Islet of Langerhans (tissue), 1 donor: ENCODE data around the gene TRAF6.
"Not testable (repeated sequence)": the region's sequence is repeated elsewhere in the genome, so short reads cannot be mapped to it uniquely, and the experiment has no call there.

ENCODE experiments used
- FAIRE-seq: peaks from one replicate; lab custom pipeline; 2011; peaks lifted over from hg19 to GRCh38; lab: Jason Lieb, UNC

TRAF6 gene

GRCh38 chr11:36492724-36493304 is 17.3 kb downstream of the TRAF6 start:
- FAIRE-seq, result peak; percentile 89

DNA sequence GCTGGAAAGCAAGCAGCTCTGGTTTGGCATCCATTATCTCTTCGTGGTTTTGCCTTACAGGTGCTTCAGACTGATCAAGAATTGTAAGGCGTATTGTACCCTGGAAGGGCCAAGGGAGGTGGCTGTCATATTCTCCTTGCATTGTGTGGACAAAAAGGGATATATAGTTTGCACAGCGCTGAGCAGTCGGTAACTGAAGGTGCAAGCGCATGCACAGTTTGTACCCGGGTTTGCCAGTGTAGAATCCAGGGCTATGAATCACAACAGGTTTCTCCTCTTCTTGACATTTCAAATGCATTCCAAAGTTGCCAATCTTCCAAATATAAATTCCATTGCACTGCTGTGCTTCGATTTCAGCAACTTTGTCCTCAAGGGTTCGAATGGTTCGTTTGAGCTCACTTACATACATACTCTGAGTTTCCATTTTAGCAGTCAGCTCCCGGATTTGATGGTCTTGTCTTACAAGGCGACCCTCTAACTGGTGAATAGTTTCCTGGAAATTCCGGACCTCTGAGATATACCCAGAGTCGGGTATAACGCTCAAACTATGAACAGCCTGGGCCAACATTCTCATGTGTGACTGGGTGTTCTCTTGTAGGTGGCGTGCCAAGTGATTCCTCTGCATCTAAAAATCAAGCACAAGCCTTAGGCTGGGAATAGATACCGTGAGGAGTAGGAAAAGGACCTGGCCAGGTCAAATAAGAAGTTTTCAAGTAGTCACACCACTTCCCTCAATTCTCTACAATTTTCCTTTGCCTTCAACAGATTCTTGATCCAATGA is 19.9 kb downstream of the TRAF6 start:
- FAIRE-seq, result no peak

DNA sequence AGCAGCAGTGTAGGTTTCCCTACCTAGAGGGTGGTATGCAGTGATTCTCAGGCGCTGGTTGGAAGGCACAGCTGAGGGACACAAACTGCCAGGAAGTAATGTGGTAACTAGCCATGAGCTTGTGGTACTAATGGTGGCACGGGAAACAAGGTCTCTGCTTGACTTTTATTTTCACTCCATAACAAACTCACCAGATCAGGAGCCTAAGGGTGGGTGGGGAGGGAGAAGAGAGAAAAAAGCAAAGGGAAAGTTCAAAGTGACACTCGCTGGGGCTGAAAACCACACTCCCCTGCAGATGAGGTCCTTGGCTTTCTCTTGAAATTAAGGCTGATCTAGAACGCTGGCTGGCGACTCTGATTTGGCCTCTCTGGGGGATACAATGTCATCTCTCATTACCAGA is 22.0 kb downstream of the TRAF6 start:
- FAIRE-seq, result no peak

GRCh38 chr11:36487619-36488018 is 22.5 kb downstream of the TRAF6 start:
- FAIRE-seq, result no peak

GRCh38 chr11:36485298-36486002 is 24.6 kb downstream of the TRAF6 start:
- FAIRE-seq, result no peak

DNA sequence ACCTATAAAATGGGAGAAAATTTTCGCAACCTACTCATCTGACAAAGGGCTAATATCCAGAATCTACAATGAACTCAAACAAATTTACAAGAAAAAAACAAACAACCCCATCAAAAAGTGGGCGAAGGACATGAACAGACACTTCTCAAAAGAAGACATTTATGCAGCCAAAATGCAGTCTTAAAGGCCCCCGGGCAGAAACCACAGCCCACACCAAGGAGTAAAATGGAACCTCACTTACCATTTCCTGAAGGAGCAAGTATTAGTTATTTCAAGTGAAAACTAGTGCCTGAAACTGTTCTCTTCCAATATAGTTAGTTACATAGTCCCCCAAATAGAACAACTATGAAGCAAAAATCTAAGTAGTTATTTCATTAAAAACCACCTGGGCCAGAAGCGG is 27.0 kb downstream of the TRAF6 start:
- not testable (repeated sequence) for FAIRE-seq

DNA sequence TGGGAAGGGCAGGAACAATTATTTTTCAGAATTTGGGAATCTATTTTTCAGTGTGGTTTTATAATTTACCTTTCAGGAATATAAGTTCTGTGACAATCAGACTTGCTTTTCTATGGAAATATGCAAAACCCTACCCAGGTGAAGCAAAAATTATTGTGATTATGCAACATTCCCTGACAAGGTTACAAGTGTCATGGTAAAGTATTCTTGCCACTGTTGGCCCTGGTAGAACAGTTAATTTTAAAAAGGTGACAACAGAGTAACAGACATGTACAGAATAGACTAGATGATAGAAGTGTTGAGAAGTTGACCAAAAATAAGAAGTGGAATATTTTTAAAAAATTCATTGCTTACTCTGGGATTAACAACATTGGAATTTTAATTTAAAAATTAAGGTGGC is 29.2 kb downstream of the TRAF6 start:
- FAIRE-seq, result no peak

DNA sequence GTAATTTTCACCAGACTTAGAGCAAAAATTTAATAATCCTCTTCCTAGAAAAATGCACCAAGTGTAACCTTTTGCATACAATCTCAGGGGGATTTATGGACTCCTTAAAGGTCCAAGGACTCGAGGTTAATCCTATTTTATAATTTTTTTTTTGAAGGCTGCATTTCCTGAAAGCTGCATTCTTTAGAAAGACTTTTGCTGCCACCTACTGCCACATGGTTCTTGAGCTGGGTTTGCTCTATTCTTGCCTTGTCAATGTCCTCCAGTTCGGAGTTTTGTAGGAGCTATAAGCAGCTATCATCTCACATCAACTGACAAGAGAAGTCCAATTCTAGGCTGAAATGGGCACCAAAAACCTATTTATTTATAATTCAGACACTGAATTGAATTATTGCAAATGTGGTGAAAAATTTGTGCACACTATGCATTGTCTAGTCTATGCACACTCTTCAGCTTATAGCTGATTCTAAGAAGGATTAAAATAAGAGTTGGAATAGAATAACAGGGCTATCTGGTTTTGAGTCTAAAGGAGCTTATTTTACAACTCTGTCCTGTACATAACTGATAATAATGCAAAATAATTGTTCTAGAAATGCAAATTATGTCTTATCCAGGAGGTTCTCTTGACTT is 31.3 kb downstream of the TRAF6 start:
- FAIRE-seq, result peak; percentile 97

GRCh38 chr11:36475192-36475591 is 34.9 kb downstream of the TRAF6 start:
- FAIRE-seq, result no peak

- no peak for FAIRE-seq
Measured at GRCh38 chr11:36471577-36471976, 38.5 kb downstream of the TRAF6 start.

DNA sequence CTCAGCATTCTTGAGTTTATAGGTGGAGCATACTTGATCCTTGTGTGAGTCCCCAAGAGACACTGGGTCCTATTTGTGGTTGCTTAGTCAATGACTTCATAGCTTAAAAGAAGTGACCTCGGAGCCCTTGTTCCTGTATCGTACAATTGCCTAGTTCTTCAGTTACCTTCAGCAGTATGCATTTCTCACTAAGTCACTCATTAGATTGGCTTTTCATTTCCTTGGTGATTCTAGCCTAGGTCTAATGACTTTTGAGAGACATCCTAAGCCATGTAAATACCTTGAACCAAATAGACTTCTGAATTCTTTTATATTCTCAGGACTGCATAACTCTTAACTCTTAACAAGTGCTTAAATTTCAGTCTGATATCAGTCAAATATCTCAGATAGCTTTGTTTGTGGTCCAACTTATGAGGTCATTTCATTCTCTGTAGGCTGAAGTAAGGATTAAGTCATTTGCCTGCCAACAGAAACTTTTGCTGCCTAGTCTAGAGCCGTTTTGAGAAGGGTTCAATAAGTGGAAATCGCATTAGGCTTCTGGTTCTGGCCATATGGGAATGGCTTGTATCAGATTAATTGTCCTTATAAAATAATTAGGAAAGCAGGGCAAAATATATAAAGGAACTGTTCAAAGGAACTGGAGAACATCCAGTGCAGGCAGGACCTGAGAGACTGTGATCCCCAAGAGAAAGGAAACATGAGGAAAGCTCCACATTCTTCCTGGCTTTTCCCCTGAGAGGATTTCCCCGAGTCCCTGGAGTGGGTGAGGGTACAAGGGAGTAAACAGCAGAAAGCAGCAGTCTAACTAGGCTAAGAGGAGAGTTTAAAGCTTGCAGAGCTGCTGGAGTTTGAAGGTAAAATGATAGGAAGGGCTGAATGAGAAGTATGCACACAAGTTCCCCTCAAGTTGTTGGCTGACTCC is 39.9 kb downstream of the TRAF6 start:
- no peak for FAIRE-seq

DNA sequence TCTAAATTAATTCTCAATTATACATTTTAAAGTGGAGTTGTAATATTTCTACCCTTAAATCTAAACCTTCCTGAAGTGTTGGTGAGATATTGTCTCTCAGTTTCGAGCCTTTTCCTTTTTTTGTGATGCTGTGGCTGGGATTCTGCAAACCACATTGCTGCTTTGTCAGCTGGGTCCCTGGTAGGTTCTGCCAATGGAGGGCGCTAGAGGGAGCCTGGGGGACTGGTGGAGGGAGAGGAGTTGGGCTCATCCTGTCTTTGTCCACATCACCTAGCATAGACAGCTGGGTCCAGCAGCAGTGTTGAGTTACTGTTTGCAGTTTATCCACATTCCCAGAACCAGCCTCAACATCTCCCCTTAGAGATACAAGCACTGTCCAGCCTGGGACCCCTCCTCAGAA is 41.0 kb downstream of the TRAF6 start:
- no peak for FAIRE-seq

DNA sequence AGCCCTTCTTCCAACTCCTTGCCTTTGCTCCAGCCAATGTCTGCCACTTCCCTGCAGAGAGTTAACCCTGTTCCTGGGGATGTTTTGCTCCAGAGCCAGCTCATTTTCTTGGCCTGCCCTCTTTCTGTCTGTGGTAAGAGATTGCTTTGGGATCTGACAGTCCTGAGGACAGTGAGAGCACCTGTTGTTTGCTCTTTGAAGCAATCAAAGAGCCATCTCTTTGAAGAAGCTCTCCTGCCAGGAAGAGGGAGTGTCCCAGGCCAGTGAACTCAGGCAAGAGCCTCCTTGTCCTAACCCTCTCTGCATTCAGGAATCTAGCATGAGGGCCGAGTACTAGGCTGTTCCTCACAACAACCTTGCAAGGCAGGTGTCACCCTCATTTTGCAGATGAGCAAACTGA is 42.2 kb downstream of the TRAF6 start:
- no peak for FAIRE-seq

DNA sequence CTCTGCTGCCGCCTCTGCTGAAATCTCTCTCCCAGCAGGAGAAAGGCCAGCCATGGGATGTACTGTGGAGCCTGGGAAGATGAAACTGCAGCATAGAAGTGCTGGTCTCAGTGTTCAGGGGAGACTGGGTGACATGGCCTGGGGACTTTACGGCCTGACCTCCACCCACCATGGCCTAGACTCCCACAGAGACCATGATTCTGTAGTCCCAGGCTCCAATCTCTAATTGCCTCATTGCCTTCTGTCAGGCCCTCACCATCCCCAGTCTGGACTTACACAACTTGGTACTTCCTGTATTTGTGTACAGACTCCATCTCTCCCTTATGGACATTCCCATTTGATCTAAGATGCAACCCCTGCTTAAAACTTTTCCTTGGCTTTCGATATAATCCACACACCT is 43.1 kb downstream of the TRAF6 start:
- no peak for FAIRE-seq

DNA sequence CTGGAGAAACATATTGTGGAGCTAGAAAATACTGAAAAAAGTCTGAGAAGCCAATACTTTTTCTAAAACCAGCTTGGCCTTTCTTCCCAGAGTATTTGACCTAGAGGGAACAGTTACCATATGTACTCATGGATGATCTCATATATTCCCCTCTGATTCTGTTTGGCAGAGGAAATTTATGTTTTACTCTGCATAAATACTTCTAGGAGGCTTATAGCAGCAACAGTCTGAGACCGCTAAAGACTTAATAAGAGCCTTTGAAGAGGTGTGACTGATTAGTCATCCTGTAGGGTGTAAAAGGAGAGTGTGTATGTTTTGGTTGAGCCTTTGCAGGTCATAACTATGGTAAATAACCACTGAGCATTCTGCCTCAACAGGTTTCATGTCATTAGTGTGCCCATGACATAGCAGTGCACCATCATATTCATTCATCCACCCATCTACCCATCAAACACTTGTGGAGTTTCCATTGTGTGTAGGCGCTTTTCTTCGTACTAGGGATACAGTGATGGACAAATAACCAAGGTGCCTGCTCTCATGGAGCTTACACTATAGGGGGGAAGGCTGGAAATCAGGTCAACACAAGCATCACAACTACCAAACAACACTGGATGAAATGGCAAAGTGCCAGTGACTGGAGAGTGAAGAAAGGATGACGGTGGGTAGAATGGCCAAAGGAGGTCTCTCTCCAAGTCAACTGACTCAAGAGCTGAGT is 44.5 kb downstream of the TRAF6 start:
- FAIRE-seq, result no peak

DNA sequence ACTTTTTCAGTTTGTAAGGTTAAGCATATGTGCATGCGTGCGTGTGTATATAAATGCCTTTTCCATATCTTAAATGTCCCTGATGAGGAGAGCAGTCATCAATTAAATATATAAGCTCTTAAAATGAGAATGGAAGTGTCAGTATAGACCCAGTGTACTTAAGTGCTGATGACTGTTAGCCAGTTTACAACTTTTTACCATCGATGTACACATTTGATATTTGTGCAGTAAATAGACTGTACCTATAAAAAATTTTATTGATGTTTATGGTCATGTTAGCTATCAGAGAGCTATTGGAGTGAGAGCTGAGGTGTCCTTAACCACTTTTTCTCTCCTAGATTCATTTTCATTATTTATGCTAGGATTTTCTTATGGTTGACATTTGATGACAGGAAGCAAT is 45.4 kb downstream of the TRAF6 start:
- FAIRE-seq, result no peak

DNA sequence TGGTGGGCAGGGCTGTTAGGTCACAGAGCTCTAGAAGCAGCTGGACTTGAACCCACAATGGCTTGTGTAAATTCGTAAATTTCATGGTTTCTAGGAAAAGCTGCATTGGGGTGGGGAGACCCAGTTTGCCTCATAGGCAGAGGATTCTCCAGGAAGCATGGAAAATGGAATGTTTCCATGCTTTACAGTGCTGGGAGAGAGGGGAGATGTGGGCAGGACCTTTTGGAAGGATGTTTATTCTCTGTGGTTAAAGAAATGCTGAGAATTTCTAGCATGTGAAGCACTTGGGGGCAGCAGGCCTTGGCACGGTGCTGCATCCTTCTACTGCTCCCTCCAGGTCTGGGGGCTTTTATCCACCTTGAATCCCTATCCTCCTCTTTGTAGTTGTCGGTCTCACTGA is 46.3 kb downstream of the TRAF6 start:
- FAIRE-seq, result no peak

GRCh38 chr11:36462321-36462720 is 47.8 kb downstream of the TRAF6 start:
- no peak for FAIRE-seq

- no peak for FAIRE-seq
Measured at GRCh38 chr11:36460220-36460619, 49.9 kb downstream of the TRAF6 start.

- no peak for FAIRE-seq
Measured at GRCh38 chr11:36459046-36459445, 51.0 kb downstream of the TRAF6 start.
